ENCODE data around the gene ZNF426. TPM values are rescaled to one million over a fixed set of nuclear protein-coding genes. Genes with fewer than 3 reads are reported as not detected.

Gene ZNF426
- total and polyA plus RNA-seq, 2 of the 13 experiments (the other 11 are each of a cell fraction or from before 2014, with no cell fraction given): 3.8 to 14.9 TPM

- no peak for TF ChIP-seq PRDM10 (CRISPR knock-in tag; IDR thresholded peaks at IDR 0.05; ENCODE audit: low read depth)
- TF ChIP-seq LBX2 (CRISPR knock-in tag; IDR thresholded peaks at IDR 0.05; ENCODE audit: borderline replicate concordance): no peak
- peak; percentile 51; the same call in 1 of the 2 replicates for TF ChIP-seq NR2F2 (IDR thresholded peaks at IDR 0.05; ENCODE audit: borderline replicate concordance, low read depth)
- TF ChIP-seq ZNF24 (IDR thresholded peaks at IDR 0.05): no peak
- peak; percentile 48; the same call in 1 of the 2 replicates for TF ChIP-seq RFX5 (IDR thresholded peaks at IDR 0.05; ENCODE audit: low read depth, low read length)
- TF ChIP-seq ZNF574 (CRISPR knock-in tag; IDR thresholded peaks at IDR 0.05): peak; percentile 85
- no peak for TF ChIP-seq ZBTB42 (CRISPR knock-in tag; IDR thresholded peaks at IDR 0.05)
- TF ChIP-seq PAF1 (CRISPR knock-in tag; IDR thresholded peaks at IDR 0.05): no peak
- TF ChIP-seq SMARCC2 (IDR thresholded peaks at IDR 0.05): no peak
- TF ChIP-seq POLR2AphosphoS5 (IDR thresholded peaks at IDR 0.05; ENCODE audit: low read depth, low read length): peak; percentile 83
- peak; percentile 58; the same call in 1 of the 2 replicates for TF ChIP-seq HNRNPL (IDR thresholded peaks at IDR 0.05; ENCODE audit: low read depth, low read length)
- no peak for TF ChIP-seq HMG20B (CRISPR knock-in tag; conservative IDR thresholded peaks at IDR 0.05)
- peak; percentile 33; the same call in 1 of the 2 replicates for TF ChIP-seq ZNF740 (CRISPR knock-in tag; IDR thresholded peaks at IDR 0.05)
- 0 out of 2 replicates have a peak, but pooled peaks have one; percentile 63 for TF ChIP-seq SNAPC4 (CRISPR knock-in tag; IDR thresholded peaks at IDR 0.05)
- 0 out of 2 replicates have a peak, but pooled peaks have one; percentile 7 for TF ChIP-seq ARNTL (CRISPR knock-in tag; IDR thresholded peaks at IDR 0.05)
- TF ChIP-seq ZNF337 (CRISPR knock-in tag; IDR thresholded peaks at IDR 0.05; ENCODE audit: borderline replicate concordance, low read depth): no peak; the same call in 1 of the 2 replicates
These were observed at the start of gene ZNF426 (continued) for GRCh38 chr19:9538183-9539058.
